GM21576 (cell line): ENCODE data around the gene APOO.
A peak's percentile ranks its signal among the peaks of the same experiment; 100 is the strongest.

Source experiments
- ATAC-seq: cut with Tn5 transposase; IDR thresholded peaks from one replicate; pipeline ENCODE4 v1.9.1; 2021; ENCODE audit warnings: mild to moderate bottlenecking, moderate library complexity; ENCODE audit not compliant: unreplicated experiment

APOO gene

DNA sequence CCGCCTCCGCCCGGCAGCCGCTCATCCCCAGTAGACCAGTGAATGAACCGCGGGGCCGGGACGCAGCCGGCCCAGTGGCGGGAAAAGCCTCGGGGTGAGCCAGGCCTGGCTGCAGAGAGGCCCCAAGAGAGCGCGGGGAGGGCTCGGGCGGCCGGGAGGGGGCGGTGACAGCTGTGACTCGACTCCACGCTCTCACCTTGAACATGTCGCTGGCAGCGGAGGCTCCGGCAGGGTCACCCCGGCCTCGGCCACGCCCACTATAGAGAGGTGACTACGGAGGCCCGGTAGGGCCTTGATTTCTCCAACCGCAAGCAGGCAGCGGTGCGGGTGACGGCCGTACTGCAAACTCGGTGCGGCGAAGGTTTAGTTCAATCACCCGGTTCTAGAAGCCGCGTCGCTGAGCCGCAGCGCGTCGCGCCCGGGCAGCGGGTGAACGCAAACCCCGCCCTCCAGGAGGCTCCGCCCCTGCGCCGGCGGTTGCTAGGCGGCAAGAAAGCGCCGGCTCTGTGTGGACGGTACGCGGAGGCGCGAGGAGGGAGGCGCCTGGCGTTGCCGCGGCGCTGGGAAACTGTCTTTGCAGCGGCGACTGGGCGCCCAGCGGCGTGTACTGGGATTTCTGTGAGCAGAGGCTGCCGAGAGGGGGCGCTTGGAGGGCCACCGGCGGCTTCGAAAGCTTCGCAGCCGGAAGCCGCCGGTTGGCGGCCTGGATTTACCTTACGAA lies at the start of gene APOO, which contains the start of gene CXorf58:
Gene APOO, minus strand, starts transcription at position 441 of the 721 bp plus-strand sequence. Its CDS starts 236 bp downstream, at position 205.
Gene CXorf58, plus strand, starts transcription at position 509 of the 721 bp plus-strand sequence. CDS start 2,297 bp downstream, outside the sequence.
- ATAC-seq, result peak; percentile 89

DNA sequence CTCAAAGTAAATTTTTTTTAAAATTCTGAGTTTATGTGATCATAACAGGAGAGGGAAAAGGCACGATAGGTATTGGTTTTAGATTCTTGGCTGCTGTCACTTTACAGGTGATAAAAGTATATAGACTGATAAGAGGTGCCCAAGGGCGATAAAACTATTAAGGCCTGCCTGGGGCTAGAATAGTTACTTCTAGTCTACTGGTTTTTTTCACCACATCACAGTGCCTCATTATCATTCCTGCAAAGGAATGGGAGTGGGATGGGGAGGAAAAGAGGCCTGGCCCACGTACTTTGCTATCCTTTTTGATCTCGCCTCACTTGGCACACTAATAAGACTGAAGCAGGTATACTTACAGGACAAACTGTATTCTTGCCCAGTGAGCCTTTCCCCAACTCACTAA lies 46.7 kb upstream of the APOO start:
- no peak for ATAC-seq

GRCh38 chrX:23953908-23954269 lies 46.2 kb upstream of the APOO start:
- no peak for ATAC-seq

DNA sequence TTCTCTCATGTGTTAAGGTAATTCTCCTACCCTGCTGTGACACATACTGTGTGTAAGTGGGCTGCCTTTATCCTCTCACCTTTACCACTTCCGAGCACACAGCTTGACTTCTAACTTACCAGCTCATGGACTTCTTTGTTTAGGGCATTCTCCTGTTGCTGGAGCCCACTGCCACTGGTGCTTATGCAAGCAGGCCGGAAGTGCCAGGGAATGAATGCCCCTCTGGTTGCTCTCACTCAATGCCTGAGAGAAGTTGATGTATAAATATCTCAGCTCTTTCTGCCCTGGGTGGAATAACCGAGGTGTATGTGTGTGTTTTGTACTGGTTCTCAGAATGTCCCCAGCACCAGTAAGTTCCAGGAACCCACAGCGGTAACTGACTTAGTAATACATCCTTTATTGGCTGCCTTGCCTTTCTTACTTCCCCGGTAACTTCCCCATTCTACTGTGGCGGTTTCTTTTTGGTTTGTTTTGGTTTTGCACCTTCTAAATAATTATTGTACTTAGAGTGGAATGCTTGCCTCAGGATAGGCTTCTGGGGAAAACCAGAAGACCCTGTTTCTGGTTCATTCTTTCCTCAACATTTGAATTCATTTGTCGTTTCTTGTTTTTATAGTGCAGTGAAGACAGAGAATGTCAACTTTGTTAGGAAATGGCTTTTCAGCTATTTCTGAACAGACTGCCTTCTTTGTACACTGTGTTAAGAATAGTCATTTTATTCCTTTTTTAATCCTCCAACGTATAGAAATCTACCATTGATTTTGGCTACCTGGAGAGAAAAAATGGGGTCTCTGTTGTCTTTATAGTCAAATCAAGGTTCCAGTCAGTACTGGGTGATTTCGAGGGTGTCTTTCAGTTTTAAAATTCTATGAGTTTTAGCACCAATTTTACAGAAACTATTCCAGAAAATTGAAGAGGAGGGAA lies 45.5 kb upstream of the APOO start:
- ATAC-seq, result peak; percentile 98

DNA sequence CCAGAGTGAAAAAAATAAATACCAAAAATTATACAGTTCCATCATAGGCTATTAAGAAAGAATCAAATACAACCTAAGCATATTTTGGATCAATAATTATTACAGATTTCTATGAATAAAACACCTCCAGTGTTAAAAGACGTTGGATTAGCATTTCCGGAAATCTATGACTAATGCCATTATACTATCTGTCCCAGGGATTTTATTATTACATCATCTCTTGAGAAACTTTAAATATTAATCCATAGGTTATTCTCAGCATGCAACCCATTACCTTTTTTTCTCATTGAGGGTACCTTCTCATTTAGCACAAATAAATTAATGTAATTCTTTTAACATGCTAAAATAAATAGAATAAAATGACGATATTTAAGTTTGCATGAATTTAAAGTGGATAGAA lies 44.7 kb upstream of the APOO start:
- ATAC-seq, result no peak

DNA sequence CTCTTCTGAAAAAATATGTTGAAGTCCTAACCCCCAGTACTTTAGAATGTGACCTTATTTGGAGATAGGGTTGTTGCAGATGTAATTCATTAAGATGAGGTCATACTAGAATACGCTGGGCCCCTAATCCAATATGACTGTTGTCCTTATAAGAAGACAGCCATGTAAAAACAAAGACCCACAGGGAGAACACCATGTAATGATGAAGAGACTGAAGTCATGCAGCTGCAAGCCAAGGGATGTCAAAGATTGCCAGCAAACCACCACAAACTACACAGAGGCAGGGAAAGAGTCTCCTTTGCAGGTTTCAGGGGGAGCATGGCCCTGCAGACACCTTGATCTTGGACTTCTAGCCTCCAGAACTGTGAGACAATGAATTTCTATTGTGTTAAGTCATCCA lies 37.5 kb upstream of the APOO start:
- ATAC-seq, result no peak

DNA sequence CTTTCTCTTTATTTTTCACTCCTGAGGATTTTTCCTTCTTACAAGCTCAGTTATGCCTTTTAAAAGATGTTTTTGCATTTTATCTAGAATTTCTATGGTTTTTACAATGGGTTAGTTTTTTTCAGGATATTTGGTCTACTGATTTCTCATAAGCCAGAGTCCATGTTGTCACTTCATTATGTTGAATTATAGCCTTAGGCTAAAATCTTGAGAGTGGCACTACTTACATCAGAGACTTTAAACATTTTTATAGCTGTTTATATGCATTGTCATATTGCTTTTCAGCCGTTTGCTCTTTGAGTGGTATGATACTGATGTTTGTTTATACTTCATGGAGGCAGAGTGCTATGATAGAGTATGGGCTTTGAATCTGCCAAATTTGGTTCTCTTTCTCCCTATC lies 36.5 kb upstream of the APOO start:
- ATAC-seq, result no peak

GRCh38 chrX:23939203-23939602 lies 31.5 kb upstream of the APOO start:
- ATAC-seq, result no peak

- ATAC-seq, result no peak
Observed at GRCh38 chrX:23938690-23939089, 31.0 kb upstream of the APOO start.

GRCh38 chrX:23937100-23937499 lies 29.4 kb upstream of the APOO start:
- ATAC-seq, result no peak

- no peak for ATAC-seq
Observed at GRCh38 chrX:23936180-23936579, 28.4 kb upstream of the APOO start.

DNA sequence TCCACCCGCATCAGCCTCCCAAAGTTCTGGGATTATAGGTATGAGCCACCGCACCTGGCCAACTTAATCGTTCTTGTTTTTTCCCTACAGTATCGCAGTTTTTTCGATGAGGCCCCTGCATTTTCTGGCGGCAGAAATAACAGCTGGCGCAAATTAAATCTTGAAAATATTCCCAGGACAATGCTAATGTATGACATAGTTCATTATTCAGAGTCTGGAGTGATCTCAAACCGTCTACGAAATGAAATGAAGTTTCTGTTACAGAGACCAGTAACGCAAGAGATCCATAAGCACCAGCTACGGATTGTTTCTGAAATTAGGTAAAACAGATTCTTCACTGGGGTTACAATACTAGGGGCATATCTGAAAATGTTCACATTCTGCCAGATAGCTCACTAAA lies 27.4 kb upstream of the APOO start:
- no peak for ATAC-seq

DNA sequence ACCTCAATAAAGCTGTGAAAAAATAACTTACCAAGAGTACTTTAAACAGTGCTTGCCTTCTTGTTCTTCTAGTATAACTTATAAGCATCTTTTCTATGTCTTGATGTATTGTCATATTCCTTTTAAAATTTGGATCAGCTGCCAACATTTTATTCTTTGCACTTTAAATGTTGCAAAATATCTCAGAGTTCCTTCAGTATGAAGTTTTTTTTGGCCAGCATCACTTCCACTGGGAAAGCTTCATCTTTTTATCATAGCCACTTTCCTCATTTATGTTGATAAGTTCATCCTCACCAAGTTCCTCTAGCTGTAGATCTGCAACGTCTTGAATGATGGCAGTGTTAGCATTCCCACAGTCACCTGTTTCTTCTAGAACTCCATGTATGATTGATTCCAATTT lies 24.3 kb upstream of the APOO start:
- no peak for ATAC-seq

DNA sequence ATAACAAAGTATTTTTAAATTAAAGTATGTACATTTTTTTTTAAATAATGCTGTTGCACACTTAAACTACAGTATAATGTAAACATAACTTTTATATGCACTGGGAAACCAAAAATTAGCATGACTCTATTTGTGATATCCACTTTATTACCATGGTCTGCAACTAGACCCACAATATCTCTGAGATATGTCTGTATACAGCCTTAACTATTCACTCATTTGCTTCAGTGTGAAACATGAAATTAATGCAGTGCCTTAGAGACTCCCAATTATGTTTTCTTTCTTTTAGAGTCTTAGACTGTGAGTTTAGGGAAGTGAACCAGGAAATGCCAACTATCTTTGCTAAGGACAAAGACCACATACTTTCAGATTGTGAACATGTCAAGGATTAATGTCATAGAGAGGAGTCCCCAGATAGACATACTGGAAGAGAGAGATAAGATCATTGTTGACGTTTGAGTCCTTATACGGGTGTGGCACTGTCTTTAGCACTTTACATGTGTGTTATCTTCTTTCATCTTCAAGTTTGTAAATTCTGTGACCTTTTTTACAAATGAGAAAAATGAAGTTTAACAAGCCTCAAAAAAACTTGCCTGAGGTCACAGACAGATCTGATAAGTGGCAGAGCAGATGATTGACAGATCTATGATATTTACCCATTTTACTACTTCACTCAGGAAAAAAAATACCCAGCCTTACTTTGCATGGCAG lies 23.3 kb upstream of the APOO start:
- ATAC-seq, result no peak

GRCh38 chrX:23926015-23926414 lies 18.3 kb upstream of the APOO start:
- no peak for ATAC-seq

GRCh38 chrX:23919706-23920320 lies 12.1 kb upstream of the APOO start:
- no peak for ATAC-seq

DNA sequence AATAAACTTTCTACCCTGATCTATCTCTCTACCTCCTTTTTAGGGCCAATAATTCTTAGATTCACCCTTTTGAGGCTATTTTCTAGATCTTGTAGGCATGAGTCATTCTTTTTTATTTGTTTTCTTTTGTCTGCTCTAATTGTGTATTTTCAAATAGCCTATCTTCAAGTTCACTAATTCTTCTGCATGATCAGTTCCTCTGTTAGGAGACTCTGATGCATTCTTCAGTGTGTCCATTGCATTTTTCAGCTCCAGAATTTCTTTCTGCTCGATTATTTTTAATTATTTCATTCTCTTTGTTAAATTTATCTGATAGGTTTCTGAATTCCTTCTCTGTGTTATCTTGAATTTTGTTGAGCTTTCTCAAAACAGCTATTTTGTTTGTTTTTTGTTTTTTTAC lies 11.4 kb upstream of the APOO start:
- ATAC-seq, result no peak

- ATAC-seq, result no peak
Observed at GRCh38 chrX:23911126-23911835, 3.5 kb upstream of the APOO start.

DNA sequence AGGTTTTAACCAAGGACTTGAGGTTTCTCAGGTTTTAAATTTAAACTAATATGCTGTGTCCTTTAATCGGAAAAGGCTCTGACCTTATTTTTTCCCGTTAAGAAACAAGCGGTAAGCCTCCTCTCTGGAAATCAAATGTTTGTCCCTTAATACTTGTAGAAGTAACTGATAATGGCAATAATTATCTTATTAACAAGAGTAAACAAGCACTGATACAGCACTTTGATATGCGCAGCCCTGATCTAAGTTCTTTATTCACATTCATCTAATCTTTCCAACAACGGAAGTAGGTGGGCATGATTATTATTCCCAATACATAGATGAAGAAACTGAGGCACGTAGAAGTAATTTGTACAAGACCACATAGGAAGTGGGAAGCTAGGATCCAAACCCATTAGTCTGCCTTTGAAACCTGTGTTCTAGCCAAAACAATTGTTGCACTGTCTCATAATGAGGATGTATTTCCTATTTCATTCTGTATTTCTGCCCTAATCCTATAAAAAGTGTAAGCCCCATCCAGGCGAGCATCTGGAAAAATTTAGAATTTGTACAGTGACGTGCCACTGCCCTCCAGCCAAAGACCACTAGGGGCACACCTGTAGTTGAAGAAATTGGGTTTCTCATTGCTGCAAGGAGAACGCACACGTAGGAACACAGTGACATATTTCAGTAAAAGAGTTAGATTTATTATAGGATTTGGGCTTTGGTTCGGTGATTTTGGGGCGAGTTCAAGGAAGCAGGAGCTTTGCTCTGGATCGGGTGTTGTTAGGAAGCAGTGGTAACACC lies 674 bp upstream of the APOO start:
- no peak for ATAC-seq

GRCh38 chrX:23907111-23907497 lies 634 bp downstream of the APOO start:
- ATAC-seq, result peak; percentile 3
